ENCODE measurements around the gene CA5A. TPM values are rescaled to one million over a fixed set of nuclear protein-coding genes. Genes with fewer than 3 reads are reported as not detected.

Gene CA5A
- total RNA-seq, 1 donor from 2014 or later: not detected

DNA sequence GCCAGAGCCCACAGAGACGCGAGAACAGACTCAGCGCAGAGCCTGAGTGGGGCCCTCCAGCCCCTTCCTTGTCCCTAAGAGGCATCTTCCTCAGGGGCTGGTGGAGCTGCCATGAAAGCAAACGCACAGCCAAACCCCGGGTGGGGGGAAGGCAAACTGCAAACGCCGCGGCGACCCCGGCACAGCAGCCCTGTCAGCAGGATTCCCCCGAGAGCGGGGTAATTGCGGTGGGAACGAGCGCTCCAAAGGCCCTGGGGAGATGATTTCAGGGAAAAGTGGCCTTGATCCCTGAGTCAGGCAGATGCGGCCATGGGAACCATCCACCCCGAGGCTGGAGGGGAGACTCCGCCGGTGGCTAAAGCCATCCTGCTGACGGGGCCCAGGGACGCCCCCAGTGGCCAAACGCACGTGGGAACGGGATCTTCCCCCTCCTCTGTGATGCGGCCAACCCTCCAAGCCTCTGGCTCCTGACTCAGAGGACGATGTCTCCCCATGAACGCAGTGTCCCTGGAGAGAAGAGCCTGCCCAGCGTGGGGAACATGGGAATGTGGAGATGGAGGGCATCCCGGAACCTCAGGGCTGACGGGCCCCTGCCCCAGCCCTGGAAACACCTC, 92.1 kb downstream of the CA5A start:
- DNase-seq (ENCODE audit: low read depth): no peak
- no peak overlapping the region for H3K4me3 ChIP-seq (ENCODE audit: low read depth, low read length)
- TF ChIP-seq, protein P1, sequence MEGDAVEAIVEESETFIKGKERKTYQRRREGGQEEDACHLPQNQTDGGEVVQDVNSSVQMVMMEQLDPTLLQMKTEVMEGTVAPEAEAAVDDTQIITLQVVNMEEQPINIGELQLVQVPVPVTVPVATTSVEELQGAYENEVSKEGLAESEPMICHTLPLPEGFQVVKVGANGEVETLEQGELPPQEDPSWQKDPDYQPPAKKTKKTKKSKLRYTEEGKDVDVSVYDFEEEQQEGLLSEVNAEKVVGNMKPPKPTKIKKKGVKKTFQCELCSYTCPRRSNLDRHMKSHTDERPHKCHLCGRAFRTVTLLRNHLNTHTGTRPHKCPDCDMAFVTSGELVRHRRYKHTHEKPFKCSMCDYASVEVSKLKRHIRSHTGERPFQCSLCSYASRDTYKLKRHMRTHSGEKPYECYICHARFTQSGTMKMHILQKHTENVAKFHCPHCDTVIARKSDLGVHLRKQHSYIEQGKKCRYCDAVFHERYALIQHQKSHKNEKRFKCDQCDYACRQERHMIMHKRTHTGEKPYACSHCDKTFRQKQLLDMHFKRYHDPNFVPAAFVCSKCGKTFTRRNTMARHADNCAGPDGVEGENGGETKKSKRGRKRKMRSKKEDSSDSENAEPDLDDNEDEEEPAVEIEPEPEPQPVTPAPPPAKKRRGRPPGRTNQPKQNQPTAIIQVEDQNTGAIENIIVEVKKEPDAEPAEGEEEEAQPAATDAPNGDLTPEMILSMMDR (conservative IDR thresholded peaks at IDR 0.05; ENCODE audit: low read depth, low read length): no peak

DNA sequence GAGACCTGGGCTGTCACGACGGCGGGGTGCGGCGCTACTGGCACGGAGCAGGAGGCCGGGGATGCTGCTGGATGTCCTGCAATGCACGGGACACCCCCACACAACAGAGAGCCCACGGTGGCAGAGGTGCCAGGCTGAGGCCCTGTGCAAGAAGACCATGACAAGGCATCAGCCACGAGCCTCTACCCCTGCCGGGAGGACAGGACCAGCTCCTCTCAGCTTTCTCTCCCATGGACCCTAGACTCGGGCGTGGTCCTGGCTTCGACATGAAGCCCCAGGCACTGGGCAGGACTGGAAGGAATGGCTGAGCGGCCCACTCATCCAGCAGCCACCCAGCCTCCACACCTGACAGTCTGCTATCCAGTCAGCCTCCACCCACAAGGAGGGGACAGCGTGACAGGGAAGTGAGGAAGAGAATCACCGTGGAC, 92.6 kb downstream of the CA5A start:
- TF ChIP-seq, protein P1 (conservative IDR thresholded peaks at IDR 0.05; ENCODE audit: low read depth, low read length): no peak
- no peak for DNase-seq (ENCODE audit: low read depth)
- H3K4me3 ChIP-seq (ENCODE audit: low read depth, low read length): no peak overlapping the region

DNA sequence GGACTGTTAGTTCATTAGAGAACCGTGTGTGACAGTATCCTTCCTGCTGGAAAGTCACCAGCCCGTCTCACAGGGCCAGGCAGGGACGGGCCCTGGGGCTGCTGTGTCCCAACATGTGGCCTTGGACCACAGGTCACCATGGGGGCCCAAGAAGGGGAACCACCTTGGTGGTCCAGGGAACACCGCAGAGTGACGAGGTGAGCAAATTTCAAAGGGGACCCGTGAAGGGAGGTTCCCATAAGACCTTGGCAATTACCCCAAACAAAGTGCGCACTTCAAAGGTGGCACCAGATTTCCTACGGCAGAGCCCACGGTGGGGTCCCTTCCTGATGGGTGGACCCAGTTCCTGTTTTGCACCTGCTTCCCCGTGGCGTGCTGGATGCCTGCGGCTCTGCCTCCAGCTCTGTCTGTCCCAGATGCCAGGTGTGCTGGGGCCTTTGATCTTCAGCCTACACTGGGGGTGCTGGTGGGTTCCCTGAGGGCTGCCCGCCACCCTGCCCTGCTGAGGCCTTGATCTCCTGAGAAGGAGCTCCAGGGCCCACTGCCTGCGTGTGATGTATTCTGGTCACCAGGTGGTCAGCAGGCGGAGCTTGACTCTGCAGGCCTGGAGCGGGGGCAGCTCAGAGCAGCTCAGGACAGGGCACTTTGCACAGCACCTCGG, 94.0 kb downstream of the CA5A start:
- H3K4me3 ChIP-seq (ENCODE audit: low read depth, low read length): no peak overlapping the region
- no peak for DNase-seq (ENCODE audit: low read depth)
- TF ChIP-seq, protein P1 (conservative IDR thresholded peaks at IDR 0.05; ENCODE audit: low read depth, low read length): no peak

DNA sequence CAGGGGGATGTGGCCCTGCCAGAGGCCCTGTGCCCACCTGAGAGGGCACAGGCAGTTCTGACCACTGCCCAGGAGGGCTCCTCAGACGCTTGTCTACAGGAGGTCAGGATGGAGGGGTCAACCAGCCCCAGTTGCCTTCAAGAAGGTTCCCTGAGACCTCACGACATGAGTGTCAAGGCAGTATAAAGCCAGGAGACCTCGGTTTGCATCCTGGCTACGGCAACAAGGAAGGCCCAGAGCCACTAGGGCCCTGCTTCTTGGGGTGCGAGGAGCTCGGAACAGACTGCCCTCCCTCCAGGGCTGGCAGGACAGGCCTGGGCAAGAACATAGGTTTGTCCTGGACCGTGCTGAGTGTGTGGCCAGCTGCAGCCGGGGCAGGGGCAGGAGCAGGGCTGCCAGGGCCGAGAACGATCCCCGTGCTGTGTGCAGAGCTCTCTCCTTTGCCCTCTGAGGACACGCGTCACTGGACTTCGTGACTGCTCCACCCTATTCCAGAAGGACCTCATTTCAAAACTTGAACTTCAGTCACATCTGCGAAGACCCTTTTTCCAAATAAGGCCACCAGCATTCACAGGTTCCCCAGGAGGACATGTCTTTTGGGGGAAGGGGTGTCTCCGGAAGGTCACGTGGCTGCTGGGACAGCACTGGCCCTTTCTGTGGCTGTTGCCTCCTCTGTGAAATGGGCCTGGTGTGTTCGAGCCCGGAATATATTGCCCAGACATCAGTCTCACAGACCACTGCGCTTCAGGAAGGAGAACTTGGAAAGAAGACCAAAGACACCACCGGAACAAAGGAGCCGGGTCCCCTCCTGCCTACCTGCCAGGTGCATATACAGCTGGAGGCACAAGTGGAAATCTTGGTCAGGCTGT, 94.8 kb downstream of the CA5A start:
- no peak overlapping the region for H3K4me3 ChIP-seq (ENCODE audit: low read depth, low read length)
- TF ChIP-seq, protein P1 (conservative IDR thresholded peaks at IDR 0.05; ENCODE audit: low read depth, low read length): no peak
- no peak for DNase-seq (ENCODE audit: low read depth)

DNA sequence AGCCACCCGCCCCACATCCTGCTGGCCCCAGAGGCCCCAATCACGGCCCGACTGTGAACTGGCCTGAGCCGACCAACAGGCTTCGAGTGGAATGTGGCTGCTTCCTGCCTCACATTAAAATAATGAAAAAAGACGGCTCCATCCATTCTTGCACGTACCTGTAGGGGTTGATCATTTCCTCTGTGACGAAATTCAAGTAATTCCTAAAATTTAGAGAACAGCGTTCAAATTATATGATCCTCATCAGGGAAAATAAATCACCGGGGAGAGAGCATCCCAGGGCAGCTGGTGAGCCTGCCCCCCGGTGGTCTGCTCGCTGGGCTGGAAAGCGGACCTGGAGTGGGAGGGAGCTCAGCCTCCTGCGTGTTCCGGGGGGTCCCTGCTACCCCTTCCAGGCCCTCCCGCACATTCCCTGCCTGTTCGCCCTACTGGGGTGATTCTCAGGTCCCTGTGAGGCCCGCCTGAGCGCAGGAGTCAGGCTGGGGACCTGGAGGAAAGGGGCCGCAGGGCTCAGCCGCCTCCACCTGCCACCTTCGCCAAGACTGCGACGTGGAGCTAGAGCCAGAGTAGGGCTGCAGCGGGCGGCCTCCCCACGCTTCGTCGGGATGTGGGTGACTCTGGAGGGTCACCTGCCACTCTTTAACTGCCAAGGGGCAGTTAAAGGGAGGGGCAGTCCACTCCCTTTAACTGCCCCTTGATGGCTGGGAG, 95.9 kb downstream of the CA5A start:
- no peak overlapping the region for H3K4me3 ChIP-seq (ENCODE audit: low read depth, low read length)
- TF ChIP-seq, protein P1 (conservative IDR thresholded peaks at IDR 0.05; ENCODE audit: low read depth, low read length): no peak
- no peak for DNase-seq (ENCODE audit: low read depth)

DNA sequence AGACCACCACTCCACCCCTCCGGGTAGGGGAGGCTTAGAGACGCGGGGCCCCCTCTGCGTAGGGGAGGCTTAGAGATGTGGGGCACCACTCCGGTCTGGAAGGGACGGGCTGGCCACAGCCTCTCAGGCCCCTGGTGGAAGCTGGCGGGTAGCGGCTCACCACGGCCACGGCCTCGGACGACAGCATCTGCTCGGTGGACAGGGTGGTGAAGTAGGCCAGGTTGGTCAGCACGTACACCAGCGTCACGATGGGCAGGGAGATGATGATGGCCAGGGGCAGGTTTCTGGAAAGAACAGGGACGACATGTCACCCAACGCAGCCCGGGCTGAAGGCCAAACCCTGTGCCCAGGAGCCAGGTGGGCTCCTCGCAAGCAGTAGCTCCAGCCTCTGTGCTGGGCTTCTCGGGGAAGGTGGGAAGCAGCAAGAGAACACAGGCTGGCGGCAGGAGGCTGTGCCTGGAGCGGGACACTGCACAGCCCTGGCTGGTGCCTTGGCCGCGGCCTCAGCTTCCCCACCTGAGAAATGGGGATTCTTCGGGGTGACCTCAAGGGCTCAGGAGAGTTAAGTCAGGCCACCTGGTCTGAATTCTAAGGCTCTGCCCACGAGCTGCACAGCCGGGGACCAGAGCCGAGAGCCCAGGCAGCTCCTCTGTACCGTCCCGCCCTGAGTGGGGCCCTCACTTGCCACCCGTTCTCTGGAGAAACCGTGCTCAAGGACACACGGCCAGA, 96.6 kb downstream of the CA5A start:
- H3K4me3 ChIP-seq (ENCODE audit: low read depth, low read length): no peak overlapping the region
- DNase-seq (ENCODE audit: low read depth): no peak
- TF ChIP-seq, protein P1 (conservative IDR thresholded peaks at IDR 0.05; ENCODE audit: low read depth, low read length): no peak
